Pancreas (tissue), 10 donors: ENCODE data around the gene POFUT2. TPM values are rescaled to one million over a fixed set of nuclear protein-coding genes. Genes with fewer than 3 reads are reported as not detected.

ENCODE experiments used
- ATAC-seq, 4 donors: fragments of 200-7000 bp; cut with Tn5 transposase; one replicate each; pipeline versions ENCODE4 v1.8.0 to v1.9.1; 2020; ENCODE audit warnings: mild to moderate bottlenecking in 4 of 4, moderate library complexity in 4 of 4
- DNase-seq, 6 donors: peaks; one replicate each; pipeline ENCODE4 v3.0.0-alpha.2; 2020
- FAIRE-seq: peaks from 2 replicates; lab custom pipeline; 2012; peaks lifted over from hg19 to GRCh38; lab: Jason Lieb, UNC
- H3K27ac ChIP-seq, 4 donors: fragments of 200-600 bp; sonication (generic); 1 replicate in 3 of 4; 2 replicates in 1 of 4; pipeline versions ENCODE4 v1.5.0 to v1.8.0; 2020
- H3K27me3 ChIP-seq, 4 donors: fragments of 200-600 bp; one replicate each; pipeline ENCODE4 v1.8.0; 2021
- H3K36me3 ChIP-seq, 3 donors: fragments of 200-600 bp; sonication (generic) in 1 of 3; one replicate each; pipeline versions ENCODE4 v1.5.0 to v1.8.0; 2020 to 2021
- H3K4me1 ChIP-seq, 3 donors: fragments of 200-600 bp; one replicate each; pipeline ENCODE4 v1.8.0; 2021
- H3K4me3 ChIP-seq, 4 donors: fragments of 200-600 bp; sonication (generic) in 2 of 4; one replicate each; pipeline versions ENCODE4 v1.5.0 to v1.8.0; 2020 to 2021
- H3K9me3 ChIP-seq, 4 donors: fragments of 200-600 bp; one replicate each; pipeline ENCODE4 v1.8.0; 2021
- WGBS, 2 donors: extraction: QIAGEN DNeasy Blood & Tissue Kit; methylation state at CpG; one replicate each; pipeline ENCODE4 v1.1.7; 2013; 5-methylcytosine and 5-hydroxymethylcytosine counted together
- intact Hi-C, 3 donors: fragments of 100-400 bp; cut with DNase I; formaldehyde crosslinking; loops; one replicate each; pipeline versions ENCODE4 v1.11.1 to v1.14.2; 2022
- polyA plus RNA-seq, 2 donors: library from polyadenylated mRNA; stranded (reverse); fragments of 200-250 nt; gene quantifications; one replicate each; pipeline ENCODE4 v1.2.3, GENCODE V29; 2013
- total RNA-seq, 6 donors: library from RNA; stranded (reverse); fragmentation: NEBNext Ultra II Directional in 4 of 6; extraction: Animal tissue kit (Norgen Biotek cat#: 25700) in 4 of 6; gene quantifications; one replicate each; pipeline versions ENCODE4 v1.2.1 to v1.2.4, GENCODE V29; 2021 to 2023
- TF ChIP-seq, protein P1 (sequence below), 4 donors: fragments of 200-600 bp; sonication (generic) in 3 of 4; IDR thresholded peaks; one replicate each; pipeline versions ENCODE4 v1.5.0 to v1.8.0; 2021; ENCODE audit warnings: antibody characterized with exemption in 4 of 4
- donor health status: healthy with polysubstance abuse.
- donor health status: DM: no; HTN: no; CAD: no; lungs with moderate emphysema.
- donor health status: DM: no; HTN: no; CAD: no.
- donor health status: control.
- donor health status: control.
- donor health status: Bipolar disorder and iron deficiency.
- donor health status: DM: yes; HTN: yes; CAD: no.
- donor health status: DM: no; HTN: no; CAD: no.
- donor health status: DM: no; HTN: no; CAD: no.
- donor health status: DM: yes; HTN: yes; CAD: no.

The POFUT2 gene
- total and polyA plus RNA-seq, 8 donors = 10.1 to 46.9 (median 16.3) TPM

DNA sequence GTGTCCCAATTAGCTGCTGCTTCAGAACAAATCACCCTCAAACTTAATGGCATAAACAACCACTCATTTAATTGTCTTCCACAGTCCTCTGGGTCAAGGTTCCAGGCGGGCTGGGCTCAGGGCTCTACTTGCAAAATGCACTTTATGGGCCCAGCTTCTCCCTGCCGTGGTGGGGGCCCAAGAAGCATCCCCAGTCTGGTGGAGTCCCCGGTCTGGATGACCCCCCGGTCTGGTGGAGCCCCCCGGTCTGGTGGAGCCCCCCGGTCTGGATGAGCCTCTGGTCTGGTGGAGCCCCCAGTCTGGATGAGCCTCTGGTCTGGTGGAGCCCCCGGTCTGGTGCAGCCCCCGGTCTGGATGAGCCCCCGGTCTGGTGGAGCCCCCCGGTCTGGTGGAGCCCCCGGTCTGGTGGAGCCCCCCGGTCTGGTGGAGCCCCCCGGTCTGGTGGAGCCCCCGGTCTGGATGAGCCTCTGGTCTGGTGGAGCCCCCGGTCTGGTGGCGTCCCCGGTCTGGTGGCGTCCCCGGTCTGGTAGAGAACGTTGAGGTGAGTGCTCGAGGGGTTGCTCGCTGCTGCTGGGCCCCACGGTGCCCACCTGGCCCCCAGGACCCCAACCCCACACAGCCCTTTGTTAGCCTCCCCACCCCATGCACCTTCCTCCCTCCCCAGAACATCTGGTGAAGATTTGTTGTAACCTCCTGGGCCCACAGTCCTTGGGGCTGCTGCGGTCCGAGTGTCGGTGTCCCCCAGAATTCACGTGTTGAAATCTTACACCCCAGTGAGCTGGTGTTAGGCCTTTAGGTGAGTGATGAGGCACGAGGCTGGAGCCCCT is 33.8 kb downstream of the POFUT2 start:
- Histone ChIP-seq H3K36me3 (no peaks in the 10 kb centered on the region), H3K4me1 (no peaks in the 10 kb centered on the region), H3K27ac (no peak overlapping the region), H3K27me3 (peaks cover 0 to 4% (median 0%) of the 10 kb centered on the region in 4 donors), H3K4me3 (no peak overlapping the region), H3K9me3 (no peaks in the 10 kb centered on the region)
- FAIRE-seq = no peak
- TF ChIP-seq, protein P1, sequence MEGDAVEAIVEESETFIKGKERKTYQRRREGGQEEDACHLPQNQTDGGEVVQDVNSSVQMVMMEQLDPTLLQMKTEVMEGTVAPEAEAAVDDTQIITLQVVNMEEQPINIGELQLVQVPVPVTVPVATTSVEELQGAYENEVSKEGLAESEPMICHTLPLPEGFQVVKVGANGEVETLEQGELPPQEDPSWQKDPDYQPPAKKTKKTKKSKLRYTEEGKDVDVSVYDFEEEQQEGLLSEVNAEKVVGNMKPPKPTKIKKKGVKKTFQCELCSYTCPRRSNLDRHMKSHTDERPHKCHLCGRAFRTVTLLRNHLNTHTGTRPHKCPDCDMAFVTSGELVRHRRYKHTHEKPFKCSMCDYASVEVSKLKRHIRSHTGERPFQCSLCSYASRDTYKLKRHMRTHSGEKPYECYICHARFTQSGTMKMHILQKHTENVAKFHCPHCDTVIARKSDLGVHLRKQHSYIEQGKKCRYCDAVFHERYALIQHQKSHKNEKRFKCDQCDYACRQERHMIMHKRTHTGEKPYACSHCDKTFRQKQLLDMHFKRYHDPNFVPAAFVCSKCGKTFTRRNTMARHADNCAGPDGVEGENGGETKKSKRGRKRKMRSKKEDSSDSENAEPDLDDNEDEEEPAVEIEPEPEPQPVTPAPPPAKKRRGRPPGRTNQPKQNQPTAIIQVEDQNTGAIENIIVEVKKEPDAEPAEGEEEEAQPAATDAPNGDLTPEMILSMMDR (IDR thresholded peaks at IDR 0.05) = no peak
- DNase-seq = no peak
- no peak for ATAC-seq
- intact Hi-C loops = no loop called here
- WGBS, 2 donors = 69 to 76% methylated on average over 24 to 28 of the region's 28 CpGs

DNA sequence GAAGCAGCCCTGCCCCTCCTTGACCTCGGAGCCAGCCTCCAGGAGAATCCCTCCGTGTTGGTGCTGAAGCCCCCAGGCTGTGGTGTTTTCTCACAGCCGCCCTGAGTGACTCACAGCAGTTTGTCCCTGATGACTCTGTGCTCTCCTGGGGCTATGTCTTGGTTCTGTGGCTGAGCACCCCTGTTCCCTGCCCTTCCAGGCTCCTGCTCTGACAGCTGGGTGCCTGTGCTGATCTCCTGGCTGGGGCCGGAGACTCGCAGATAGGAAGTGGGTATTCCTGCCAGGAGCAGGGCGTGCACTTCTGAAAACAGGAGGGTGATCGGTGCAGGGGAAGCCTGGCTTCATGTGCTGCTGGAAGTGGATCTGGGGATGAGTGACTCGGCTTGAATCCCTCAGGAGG is 34.5 kb downstream of the POFUT2 start:
- intact Hi-C loops = no loop called here
- FAIRE-seq (no peak), DNase-seq (peak in 1 of 6 donors; percentile 5), ATAC-seq (no peak)
- TF ChIP-seq, protein P1 (IDR thresholded peaks at IDR 0.05) = no peak
- Histone ChIP-seq H3K27ac (no peak overlapping the region), H3K4me1 (no peaks in the 10 kb centered on the region), H3K36me3 (no peaks in the 10 kb centered on the region), H3K4me3 (no peak overlapping the region), H3K27me3 (peaks cover 0 to 4% (median 0%) of the 10 kb centered on the region in 4 donors), H3K9me3 (no peaks in the 10 kb centered on the region)
- 38 to 56% methylated on average over 8 of the region's 8 CpGs for WGBS, 2 donors

DNA sequence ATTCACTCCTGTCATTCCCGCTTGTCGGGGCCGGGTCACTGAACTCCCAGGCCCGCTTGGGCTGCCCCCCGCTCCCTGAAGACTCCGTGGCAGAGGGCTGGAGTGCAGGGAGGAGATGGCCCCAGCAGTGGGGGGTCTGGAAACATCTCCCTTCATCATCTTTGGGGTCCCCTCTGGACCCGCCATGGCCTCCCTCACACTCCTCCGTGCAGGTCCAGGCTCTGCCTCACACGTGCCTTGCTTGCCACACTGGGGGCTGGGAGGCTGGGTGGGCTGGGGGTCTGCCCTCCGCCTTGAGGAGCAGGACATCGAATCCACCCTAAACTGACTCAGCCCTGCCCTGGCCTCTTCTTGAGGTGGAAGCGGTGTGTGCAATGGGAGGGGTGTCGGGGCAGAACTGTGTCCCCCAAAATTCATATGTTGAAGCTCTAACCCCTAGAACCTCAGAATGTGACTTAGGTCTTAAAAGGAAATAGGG is 35.2 kb downstream of the POFUT2 start:
- intact Hi-C loops = no loop called here
- peak in 1 of 6 donors; percentile 4 for DNase-seq

DNA sequence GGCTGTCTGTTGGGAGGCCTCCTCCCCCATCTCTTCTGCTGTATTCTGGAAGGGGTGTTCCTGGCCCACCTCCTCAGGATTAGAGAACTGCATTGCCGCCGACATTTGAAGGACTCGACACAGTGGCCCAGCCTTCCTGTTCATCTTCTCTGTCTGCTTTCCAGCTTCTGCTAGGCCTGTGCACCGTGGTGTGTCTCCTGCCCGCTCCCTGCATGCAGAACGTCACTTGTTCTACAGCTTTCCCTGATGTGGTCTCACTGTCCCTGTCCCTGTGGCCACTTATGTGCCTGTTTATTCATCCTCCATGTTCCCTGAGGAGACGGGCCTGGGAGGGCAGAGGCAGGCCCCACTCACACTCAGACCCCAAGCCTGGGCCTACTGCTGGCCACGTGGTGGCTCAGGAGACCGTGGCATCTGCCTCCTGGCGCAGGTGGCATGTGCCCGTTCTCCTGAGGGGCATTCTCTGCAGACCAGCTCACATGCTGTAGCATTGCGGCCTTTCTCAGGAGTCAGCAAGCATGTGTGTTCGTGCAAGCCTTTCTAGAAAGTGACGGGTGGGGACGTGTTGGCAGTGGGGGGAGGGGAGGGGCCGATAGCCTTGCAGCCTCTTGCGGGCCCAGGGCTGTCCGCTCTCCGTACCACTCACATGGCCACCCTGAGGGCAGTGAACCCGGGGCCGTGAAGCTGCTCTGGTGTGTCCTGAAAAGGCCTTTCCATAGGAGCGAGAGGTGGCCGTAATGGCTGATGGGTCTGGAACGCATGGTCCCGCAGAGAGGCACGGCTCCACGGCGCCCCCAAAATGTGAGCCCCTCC is 35.9 kb downstream of the POFUT2 start:
- H3K4me3 ChIP-seq = no peak overlapping the region
- intact Hi-C loops = no loop called here
- WGBS, 2 donors = 82 to 85% methylated on average over 28 of the region's 28 CpGs
- no peak for FAIRE-seq
- H3K36me3 ChIP-seq = no peaks in the 10 kb centered on the region
- ATAC-seq = no peak
- DNase-seq = peak in 1 of 6 donors; percentile 6
- no peaks in the 10 kb centered on the region for H3K9me3 ChIP-seq
- H3K4me1 ChIP-seq = no peaks in the 10 kb centered on the region
- TF ChIP-seq, protein P1 (IDR thresholded peaks at IDR 0.05) = no peak
- H3K27me3 ChIP-seq = peaks cover 0 to 4% (median 0%) of the 10 kb centered on the region in 4 donors
- H3K27ac ChIP-seq = no peak overlapping the region

More for the DNA sequence above, 35.2 kb downstream of the POFUT2 start:
- Histone ChIP-seq H3K4me1 (no peaks in the 10 kb centered on the region), H3K36me3 (no peaks in the 10 kb centered on the region), H3K27ac (no peak overlapping the region), H3K4me3 (no peak overlapping the region), H3K9me3 (no peaks in the 10 kb centered on the region), H3K27me3 (peaks cover 0 to 4% (median 0%) of the 10 kb centered on the region in 4 donors)
- FAIRE-seq = no peak
- TF ChIP-seq, protein P1 (IDR thresholded peaks at IDR 0.05) = no peak
- no peak for ATAC-seq
- 76 to 81% methylated on average over 13 of the region's 13 CpGs for WGBS, 2 donors
